SJSA1 (cell line): ENCODE data around the gene BCL2L14. TPM values are rescaled to one million over a fixed set of nuclear protein-coding genes. Genes with fewer than 3 reads are reported as not detected.
"Not testable (repeated sequence)": the region's sequence is repeated elsewhere in the genome, so short reads cannot be mapped to it uniquely, and the experiment has no call there.

ENCODE experiments used
- DNase-seq, 2 experiments: peaks; one replicate each; pipeline ENCODE4 v3.0.0-alpha.2; 2015 to 2020; ENCODE audit warnings: low spot score in 2 of 2, low read depth in 1 of 2
- H3K27ac ChIP-seq: fragments of 250-450 bp; sonication (Bioruptor Pico); 2 replicates; pipeline ENCODE4 v1.5.1; 2020; ENCODE audit warnings: mild to moderate bottlenecking, moderate library complexity
- H3K27me3 ChIP-seq: fragments of 250-450 bp; sonication (Bioruptor Pico); replicated peaks from 2 replicates; pipeline ENCODE4 v1.5.1; 2020; ENCODE audit warnings: mild to moderate bottlenecking, moderate library complexity
- H3K36me3 ChIP-seq: fragments of 250-450 bp; sonication (Bioruptor Pico); 2 replicates; pipeline ENCODE4 v1.5.1; 2020; ENCODE audit warnings: mild to moderate bottlenecking
- H3K4me1 ChIP-seq: fragments of 250-450 bp; sonication (Bioruptor Pico); replicated peaks from 2 replicates; pipeline ENCODE4 v1.6.1; 2021; ENCODE audit warnings: mild to moderate bottlenecking
- H3K4me3 ChIP-seq: fragments of 250-450 bp; sonication (Bioruptor Pico); 2 replicates; pipeline ENCODE4 v1.5.1; 2020; ENCODE audit warnings: mild to moderate bottlenecking
- H3K9me3 ChIP-seq: fragments of 250-450 bp; sonication (Bioruptor Pico); replicated peaks from 2 replicates; pipeline ENCODE4 v1.5.1; 2020; ENCODE audit warnings: mild to moderate bottlenecking
- total RNA-seq: library from RNA; depleted of rRNA; stranded (reverse); fragments of >200 nt; shearing (Covaris generic); gene quantifications from 2 replicates; pipeline ENCODE4 v1.2.3, GENCODE V29; 2014; rRNA removed

The BCL2L14 gene
- total RNA-seq, 1 experiment from 2014 or later: not detected

GRCh38 chr12:12138203-12139154 lies 67.7 kb downstream of the BCL2L14 start:
- DNase-seq: no peak
- H3K27me3 ChIP-seq: no peaks in the 10 kb centered on the region
- peaks cover 25% of the 10 kb centered on the region for H3K36me3 ChIP-seq
- no peaks in the 10 kb centered on the region for H3K4me1 ChIP-seq
- H3K9me3 ChIP-seq: no peaks in the 10 kb centered on the region
- no peak overlapping the region for H3K27ac ChIP-seq
- no peak overlapping the region for H3K4me3 ChIP-seq

- no peak overlapping the region for H3K27ac ChIP-seq
- H3K36me3 ChIP-seq: peaks cover 25% of the 10 kb centered on the region
- DNase-seq: no peak
- no peaks in the 10 kb centered on the region for H3K4me1 ChIP-seq
- H3K9me3 ChIP-seq: no peaks in the 10 kb centered on the region
- no peak overlapping the region for H3K4me3 ChIP-seq
- no peaks in the 10 kb centered on the region for H3K27me3 ChIP-seq
These were observed 70.3 kb downstream of the BCL2L14 start for GRCh38 chr12:12141000-12141399.

GRCh38 chr12:12144531-12144930 lies 73.8 kb downstream of the BCL2L14 start:
- not testable (repeated sequence) for H3K9me3 ChIP-seq, H3K4me1 ChIP-seq, H3K27me3 ChIP-seq, DNase-seq, H3K27ac ChIP-seq, H3K4me3 ChIP-seq
- H3K36me3 ChIP-seq: peaks cover 43% of the 10 kb centered on the region

- no peak for DNase-seq
- no peaks in the 10 kb centered on the region for H3K9me3 ChIP-seq
- no peak overlapping the region for H3K4me3 ChIP-seq
- no peaks in the 10 kb centered on the region for H3K27me3 ChIP-seq
- H3K4me1 ChIP-seq: no peaks in the 10 kb centered on the region
- H3K36me3 ChIP-seq: peaks cover 53% of the 10 kb centered on the region
- H3K27ac ChIP-seq: no peak overlapping the region
These were observed 76.4 kb downstream of the BCL2L14 start for GRCh38 chr12:12147111-12147510.

Other genes starting within 250 kb of the BCL2L14 start
- 25.2 and 31.3 TPM in 2 replicates for gene LRP6, start 196.1 kb downstream of the BCL2L14 start, total RNA-seq